HEK293T (cell line): ENCODE data around the gene TMEM237.

Experiments used
- CTCF ChIA-PET: fragments of 350-600 bp; formaldehyde crosslinking; extraction: SDS; loops from one replicate; lab custom pipeline; 2021; ENCODE audit warnings: antibody characterized with exemption, inconsistent platforms; lab: Yijun Ruan, JAX
- POLR2A ChIA-PET: fragments of 350-600 bp; formaldehyde crosslinking; extraction: SDS; loops from one replicate; lab custom pipeline; 2020; ENCODE audit warnings: antibody characterized with exemption, inconsistent platforms; lab: Yijun Ruan, JAX
- DNase-seq: peaks from one replicate; pipeline ENCODE4 v3.0.0; 2012; ENCODE audit warnings: mixed read lengths; ENCODE audit errors: extremely low spot score
- ARNT ChIP-seq: fragments of 450-650 bp; IDR thresholded peaks from 2 replicates; pipeline ENCODE4 v1.6.1; 2017; ENCODE audit warnings: mild to moderate bottlenecking
- BHLHE40 ChIP-seq: fragments of 450-650 bp; IDR thresholded peaks from 2 replicates; pipeline ENCODE4 v1.6.1; 2016; ENCODE audit warnings: mild to moderate bottlenecking, moderate library complexity, borderline replicate concordance
- CTBP1 ChIP-seq: fragments of 450-650 bp; IDR thresholded peaks from 2 replicates; pipeline ENCODE4 v1.6.1; 2016; ENCODE audit warnings: borderline replicate concordance
- ELF4 ChIP-seq: fragments of 450-650 bp; IDR thresholded peaks from 2 replicates; pipeline ENCODE4 v1.6.1; 2017; ENCODE audit warnings: antibody characterized with exemption
- FOXA1 ChIP-seq: fragments of 450-650 bp; IDR thresholded peaks from 2 replicates; pipeline ENCODE4 v1.6.1; 2016; ENCODE audit warnings: mild to moderate bottlenecking
- FOXK2 ChIP-seq: fragments of 450-650 bp; IDR thresholded peaks from 2 replicates; pipeline ENCODE4 v1.6.1; 2016; ENCODE audit warnings: mild to moderate bottlenecking
- FOXM1 ChIP-seq: fragments of 450-650 bp; IDR thresholded peaks from 2 replicates; pipeline ENCODE4 v1.6.1; 2017; ENCODE audit warnings: mild to moderate bottlenecking, borderline replicate concordance
- HDGF ChIP-seq: fragments of 450-650 bp; IDR thresholded peaks from 2 replicates; pipeline ENCODE4 v1.6.1; 2017; ENCODE audit warnings: antibody characterized with exemption, borderline replicate concordance
- L3MBTL2 ChIP-seq: fragments of 450-650 bp; conservative IDR thresholded peaks from 2 replicates; pipeline ENCODE4 v1.6.1; 2016; ENCODE audit warnings: mild to moderate bottlenecking
- LEF1 ChIP-seq: fragments of 450-650 bp; IDR thresholded peaks from 2 replicates; pipeline ENCODE4 v1.6.1; 2017; ENCODE audit warnings: mild to moderate bottlenecking, borderline replicate concordance
- NFRKB ChIP-seq: fragments of 450-650 bp; IDR thresholded peaks from 2 replicates; pipeline ENCODE4 v1.6.1; 2016; ENCODE audit warnings: mild to moderate bottlenecking, moderate library complexity
- SP1 ChIP-seq: fragments of 450-650 bp; IDR thresholded peaks from 2 replicates; pipeline ENCODE4 v1.6.1; 2017
- SUZ12 ChIP-seq: fragments of 450-650 bp; IDR thresholded peaks from 2 replicates; pipeline ENCODE4 v1.6.1; 2016; ENCODE audit warnings: mild to moderate bottlenecking
- TARDBP ChIP-seq: fragments of 450-650 bp; IDR thresholded peaks from 2 replicates; pipeline ENCODE4 v1.6.1; 2016
- ZNF384 ChIP-seq: fragments of 450-650 bp; IDR thresholded peaks from 2 replicates; pipeline ENCODE4 v1.6.1; 2016
- TF ChIP-seq, protein P1 (sequence below): fragments of 450-650 bp; IDR thresholded peaks from 2 replicates; pipeline ENCODE4 v1.6.1; 2016

Gene TMEM237

DNA sequence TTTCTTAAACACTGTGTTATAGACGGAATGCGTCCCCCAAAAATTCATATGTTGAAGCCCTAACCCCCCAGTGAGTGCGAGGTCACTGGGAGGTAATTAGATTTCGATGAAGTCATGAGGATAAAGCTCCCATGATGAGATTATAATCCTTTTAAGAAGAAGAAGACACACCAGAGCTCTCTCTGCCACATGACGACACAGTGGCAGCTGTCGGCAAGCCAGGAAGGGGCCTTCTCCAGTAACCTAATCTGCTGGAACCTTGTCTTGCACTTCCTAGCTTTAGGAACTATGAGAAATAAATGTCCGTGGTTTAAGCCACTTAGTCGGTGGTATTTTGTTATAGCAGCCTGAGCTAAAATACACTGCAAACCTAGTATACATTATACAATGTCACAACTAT, 12.3 kb downstream of the TMEM237 start:
- CTCF ChIA-PET = no interaction called here
- TF ChIP-seq FOXM1 = no peak
- no peak for TF ChIP-seq FOXK2
- no peak for DNase-seq
- POLR2A ChIA-PET = no interaction called here

DNA sequence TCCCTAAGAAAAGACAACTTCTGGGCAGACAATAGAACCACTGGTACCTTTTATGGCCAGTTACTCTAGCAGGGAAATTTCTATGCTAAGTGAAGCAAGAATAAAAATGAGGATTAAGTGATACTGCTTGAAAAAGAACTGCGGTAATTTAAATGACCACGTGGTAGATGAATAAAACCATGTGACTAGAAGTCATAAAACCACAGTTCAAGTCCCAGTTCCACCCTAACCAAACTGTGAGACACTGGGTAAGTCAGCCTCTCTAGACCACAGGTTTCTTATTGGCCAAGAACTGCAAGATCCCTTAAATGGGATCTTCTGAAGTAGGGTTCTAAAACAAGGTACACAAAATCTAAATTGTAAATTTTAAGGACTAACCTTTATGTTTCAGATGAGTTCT, 12.7 kb downstream of the TMEM237 start:
- TF ChIP-seq HDGF (no peak), FOXM1 (no peak), L3MBTL2 (no peak), NFRKB (no peak), ELF4 (no peak), ZNF384 (no peak), FOXA1 (no peak), TARDBP (no peak), BHLHE40 (no peak), FOXK2 (no peak), LEF1 (no peak), SUZ12 (no peak), ARNT (no peak), SP1 (no peak), CTBP1 (no peak)
- TF ChIP-seq, protein P1, sequence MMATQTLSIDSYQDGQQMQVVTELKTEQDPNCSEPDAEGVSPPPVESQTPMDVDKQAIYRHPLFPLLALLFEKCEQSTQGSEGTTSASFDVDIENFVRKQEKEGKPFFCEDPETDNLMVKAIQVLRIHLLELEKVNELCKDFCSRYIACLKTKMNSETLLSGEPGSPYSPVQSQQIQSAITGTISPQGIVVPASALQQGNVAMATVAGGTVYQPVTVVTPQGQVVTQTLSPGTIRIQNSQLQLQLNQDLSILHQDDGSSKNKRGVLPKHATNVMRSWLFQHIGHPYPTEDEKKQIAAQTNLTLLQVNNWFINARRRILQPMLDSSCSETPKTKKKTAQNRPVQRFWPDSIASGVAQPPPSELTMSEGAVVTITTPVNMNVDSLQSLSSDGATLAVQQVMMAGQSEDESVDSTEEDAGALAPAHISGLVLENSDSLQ = no peak
- ChIA-PET POLR2A (no interaction called here), CTCF (no interaction called here)
- DNase-seq = no peak

DNA sequence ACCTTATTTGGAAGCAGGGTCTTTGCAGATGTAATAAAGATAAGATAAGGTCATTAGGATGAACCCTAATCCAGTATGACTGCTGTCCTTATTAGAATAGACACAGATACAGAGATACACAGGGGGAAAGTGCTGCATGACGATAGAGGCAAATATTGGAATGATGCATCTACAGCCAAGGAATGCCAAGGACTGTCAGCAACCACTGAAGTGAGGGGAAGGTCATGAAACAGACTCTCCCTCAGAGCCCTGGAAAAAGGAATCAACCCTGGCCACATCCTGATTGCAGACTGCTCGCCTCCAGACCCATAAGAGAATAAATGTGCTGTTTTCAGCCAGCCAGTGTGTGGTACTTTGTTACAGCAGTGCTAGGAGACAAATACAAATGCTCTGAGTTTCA, 14.8 kb downstream of the TMEM237 start:
- ChIA-PET POLR2A (no interaction called here), CTCF (no interaction called here)
- no peak for DNase-seq
- TF ChIP-seq ELF4 (no peak), FOXM1 (no peak), FOXK2 (no peak), L3MBTL2 (no peak), HDGF (no peak), NFRKB (no peak), SUZ12 (no peak), TARDBP (no peak), CTBP1 (no peak), SP1 (no peak), FOXA1 (no peak)

DNA sequence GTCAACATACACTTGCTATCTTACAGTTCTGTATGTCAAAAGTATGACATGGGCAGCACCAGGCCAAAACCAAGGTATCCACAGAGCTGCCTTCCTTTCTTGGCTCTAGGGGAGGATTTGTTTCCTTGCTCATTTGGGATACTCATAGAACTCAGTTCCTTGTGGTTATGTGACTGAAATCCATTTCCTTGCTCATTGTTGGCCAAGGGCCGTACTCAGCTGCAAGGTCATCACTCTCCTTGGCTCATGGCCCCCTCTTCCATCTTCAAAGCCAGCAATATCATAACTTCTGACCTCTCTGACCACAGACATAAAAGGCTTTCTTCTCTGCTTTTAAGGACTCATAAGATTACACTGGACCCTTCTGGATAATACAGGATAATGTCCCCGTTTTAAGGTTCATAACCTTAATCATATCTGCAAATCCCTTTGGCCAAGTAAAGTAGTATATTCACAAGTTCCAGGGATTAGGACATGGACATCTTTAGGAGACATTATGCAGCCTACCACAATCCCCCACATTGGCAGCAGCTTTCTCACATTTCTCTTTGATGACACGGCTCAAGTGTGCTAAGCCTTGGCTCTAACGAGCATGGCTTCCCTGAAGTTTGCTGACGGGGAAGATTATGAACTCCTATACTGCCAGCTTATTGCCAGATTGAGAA, 20.9 kb downstream of the TMEM237 start:
- POLR2A ChIA-PET = no interaction called here
- DNase-seq = no peak
- TF ChIP-seq FOXK2 (no peak), L3MBTL2 (no peak), HDGF (no peak), FOXA1 (no peak), SUZ12 (no peak), TARDBP (no peak), ELF4 (no peak), LEF1 (no peak), CTBP1 (no peak), ARNT (no peak), ZNF384 (no peak), NFRKB (no peak), FOXM1 (no peak), BHLHE40 (no peak)
- TF ChIP-seq, protein P1 = no peak
- CTCF ChIA-PET = no interaction called here

DNA sequence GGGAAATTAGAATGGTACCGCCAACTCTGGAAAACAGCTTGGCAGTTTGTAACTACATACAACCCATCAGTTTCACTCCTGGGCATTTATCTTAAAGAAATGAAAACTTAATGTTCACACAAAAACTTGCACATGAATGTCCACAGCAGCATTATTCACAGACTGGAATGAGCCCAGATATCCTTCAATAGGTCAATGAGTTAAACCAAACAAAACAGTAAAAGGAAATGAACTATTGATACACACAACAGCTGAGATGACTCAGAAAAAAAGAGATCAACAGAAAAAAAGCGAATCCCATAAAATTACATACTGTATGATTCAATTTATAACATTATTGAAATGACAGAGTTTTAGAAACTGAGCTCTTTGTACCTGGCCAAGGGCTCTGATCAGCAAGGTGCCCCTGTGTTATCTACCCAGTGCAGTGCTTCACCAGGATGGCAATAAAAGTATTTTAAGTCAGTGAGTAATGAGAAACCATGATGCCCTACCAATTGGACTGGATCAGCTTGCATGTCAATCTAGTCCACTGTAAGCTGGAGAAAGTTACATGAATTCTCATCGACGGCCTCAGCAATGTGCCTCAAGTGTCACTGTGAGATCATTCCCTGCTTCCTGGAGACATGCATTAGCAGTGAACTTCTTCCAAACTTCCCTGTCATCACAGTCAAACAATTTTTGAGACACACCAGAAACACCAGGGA, 21.9 kb downstream of the TMEM237 start:
- TF ChIP-seq FOXM1 (no peak), CTBP1 (no peak), LEF1 (no peak), TARDBP (no peak), ELF4 (no peak), L3MBTL2 (no peak), ARNT (no peak), FOXA1 (no peak), NFRKB (no peak), FOXK2 (no peak), SP1 (no peak), ZNF384 (no peak), BHLHE40 (no peak), HDGF (no peak)
- TF ChIP-seq, protein P1 = no peak
- CTCF ChIA-PET = interaction anchor here (0.8 kb wide), 1 partner anchor 56 kb away, joined by 3 read pairs; no protein-coding TSS in a partner anchor
- POLR2A ChIA-PET = interaction anchor here (1.4 kb wide), 1 partner anchor 21 kb away, joined by 3 read pairs; the partner anchor contains the start of gene TMEM237
- no peak for DNase-seq
